Osteoblast (primary cell): ENCODE measurements around the gene FGD5. TPM values are rescaled to one million over a fixed set of nuclear protein-coding genes. Genes with fewer than 3 reads are reported as not detected.
"Not testable (repeated sequence)": the region's sequence is repeated elsewhere in the genome, so short reads cannot be mapped to it uniquely, and the experiment has no call there.

ENCODE experiments used
- DNase-seq: peaks from one replicate; pipeline ENCODE4 v3.0.0; 2011; ENCODE audit warnings: low spot score, mixed read lengths; ENCODE audit not compliant: insufficient read length; ENCODE audit errors: missing footprints
- H2AFZ ChIP-seq: 2 replicates; pipeline ENCODE4 v1.6.0; 2011; ENCODE audit warnings: mild to moderate bottlenecking, low read length
- H3K27ac ChIP-seq: 2 replicates; pipeline ENCODE4 v1.5.1; 2011; ENCODE audit warnings: mild to moderate bottlenecking, low read depth, low read length, moderate library complexity
- H3K27me3 ChIP-seq: 2 replicates; pipeline ENCODE4 v1.6.0; 2012; ENCODE audit warnings: mild to moderate bottlenecking, control low read depth, inconsistent platforms, low read length, moderate library complexity; ENCODE audit not compliant: insufficient read depth
- H3K36me3 ChIP-seq: 2 replicates; pipeline ENCODE4 v1.5.1; 2011; ENCODE audit warnings: mild to moderate bottlenecking, low read length, control low read depth, moderate library complexity; ENCODE audit not compliant: insufficient read depth
- H3K4me1 ChIP-seq: 2 replicates; pipeline ENCODE4 v1.5.1; 2011; ENCODE audit warnings: mild to moderate bottlenecking, low read length, control low read depth, moderate library complexity; ENCODE audit not compliant: insufficient read depth
- H3K4me2 ChIP-seq: 2 replicates; pipeline ENCODE4 v1.6.0; 2011; ENCODE audit warnings: mild to moderate bottlenecking, low read length; ENCODE audit not compliant: insufficient read depth
- H3K4me3 ChIP-seq: fragments of 200-600 bp; sonication (generic); 3 replicates; pipeline ENCODE4 v1.5.1; 2012; ENCODE audit warnings: mild to moderate bottlenecking, low read length, inconsistent platforms; ENCODE audit not compliant: insufficient read depth
- H3K79me2 ChIP-seq: 2 replicates; pipeline ENCODE4 v1.6.0; 2012; ENCODE audit warnings: mild to moderate bottlenecking, low read length, control low read depth, inconsistent platforms; ENCODE audit not compliant: insufficient read depth
- H3K9me3 ChIP-seq: 2 replicates; pipeline ENCODE4 v1.5.1; 2011; ENCODE audit warnings: low read depth, low read length, control low read depth
- H4K20me1 ChIP-seq: 2 replicates; pipeline ENCODE4 v1.6.0; 2012; ENCODE audit warnings: mild to moderate bottlenecking, low read length, control low read depth; ENCODE audit not compliant: insufficient read depth
- CTCF ChIP-seq: IDR thresholded peaks from 2 replicates; pipeline ENCODE4 v1.5.1; 2011; ENCODE audit warnings: mild to moderate bottlenecking, low read depth, low read length, moderate library complexity; ENCODE audit errors: extremely low read depth
- total RNA-seq: library from RNA; depleted of rRNA; stranded (reverse); fragments of >200 nt; gene quantifications from 2 replicates; pipeline ENCODE4 v1.2.3, GENCODE V29; 2012

The FGD5 gene
- total RNA-seq, 1 donor: under 0.01 TPM

- Histone ChIP-seq H3K9me3 (peaks cover 2% of the 10 kb centered on the region), H2AFZ (no peak overlapping the region), H3K4me3 (no peak overlapping the region), H3K36me3 (no peaks in the 10 kb centered on the region), H3K79me2 (no peaks in the 10 kb centered on the region), H3K4me2 (no peak overlapping the region), H3K27ac (no peak overlapping the region), H4K20me1 (no peaks in the 10 kb centered on the region), H3K4me1 (no peaks in the 10 kb centered on the region), H3K27me3 (no peaks in the 10 kb centered on the region)
- no peak for DNase-seq
- TF ChIP-seq CTCF: no peak
These were observed 81.3 kb downstream of the FGD5 start for GRCh38 chr3:14899993-14900618.

- H3K27me3 ChIP-seq: no peaks in the 10 kb centered on the region
- H4K20me1 ChIP-seq: no peaks in the 10 kb centered on the region
- DNase-seq: no peak
- H3K9me3 ChIP-seq: peaks cover 4% of the 10 kb centered on the region
- H3K4me1 ChIP-seq: no peaks in the 10 kb centered on the region
- H3K4me3 ChIP-seq: no peak overlapping the region
- H2AFZ ChIP-seq: no peak overlapping the region
- no peaks in the 10 kb centered on the region for H3K36me3 ChIP-seq
- no peaks in the 10 kb centered on the region for H3K79me2 ChIP-seq
- H3K4me2 ChIP-seq: no peak overlapping the region
- no peak for TF ChIP-seq CTCF
- no peak overlapping the region for H3K27ac ChIP-seq
These were observed 82.4 kb downstream of the FGD5 start for GRCh38 chr3:14900881-14901873.

- Histone ChIP-seq H3K4me2 (no peak overlapping the region), H3K27ac (no peak overlapping the region), H3K9me3 (peaks cover 4% of the 10 kb centered on the region), H2AFZ (no peak overlapping the region), H3K36me3 (no peaks in the 10 kb centered on the region), H3K4me3 (no peak overlapping the region), H4K20me1 (no peaks in the 10 kb centered on the region), H3K79me2 (no peaks in the 10 kb centered on the region), H3K27me3 (no peaks in the 10 kb centered on the region), H3K4me1 (no peaks in the 10 kb centered on the region)
- no peak for TF ChIP-seq CTCF
- DNase-seq: no peak
These were observed 84.0 kb downstream of the FGD5 start for GRCh38 chr3:14902719-14903118.

- not testable (repeated sequence) for H3K27ac ChIP-seq, H2AFZ ChIP-seq, H3K4me1 ChIP-seq, H3K9me3 ChIP-seq, DNase-seq, H3K4me2 ChIP-seq, H3K79me2 ChIP-seq, H3K4me3 ChIP-seq, H4K20me1 ChIP-seq, H3K36me3 ChIP-seq, H3K27me3 ChIP-seq
These were observed 84.7 kb downstream of the FGD5 start for GRCh38 chr3:14903501-14903900.
